GM18517 (cell line): ENCODE data around the gene FASTK.
"Not testable (repeated sequence)": the region's sequence is repeated elsewhere in the genome, so short reads cannot be mapped to it uniquely, and the experiment has no call there.

Experiments used
- ATAC-seq: cut with Tn5 transposase; IDR thresholded peaks from one replicate; pipeline ENCODE4 v1.9.1; 2021; ENCODE audit warnings: mild to moderate bottlenecking, moderate library complexity; ENCODE audit not compliant: unreplicated experiment

The FASTK gene

GRCh38 chr7:151053751-151054150, 26.9 kb downstream of the FASTK start:
- no peak for ATAC-seq

- ATAC-seq = no peak
Measured at GRCh38 chr7:151053096-151053495, 27.5 kb downstream of the FASTK start.

- no peak for ATAC-seq
Measured at GRCh38 chr7:151051108-151051507, 29.5 kb downstream of the FASTK start.

GRCh38 chr7:151048911-151049463, 31.6 kb downstream of the FASTK start:
- no peak for ATAC-seq

GRCh38 chr7:151047976-151048815, 32.4 kb downstream of the FASTK start, which contains the start of gene ASIC3:
Gene ASIC3 (plus strand): TSS chr7:151048531. CDS start chr7:151048886, 355 bp downstream.
- ATAC-seq = no peak

GRCh38 chr7:151046603-151047573, 33.7 kb downstream of the FASTK start:
- ATAC-seq = no peak

GRCh38 chr7:151045967-151046366, 34.6 kb downstream of the FASTK start:
- ATAC-seq = no peak

GRCh38 chr7:151045262-151045661, 35.3 kb downstream of the FASTK start:
- ATAC-seq = no peak

GRCh38 chr7:151043959-151044358, 36.6 kb downstream of the FASTK start:
- ATAC-seq = no peak

- ATAC-seq = not testable (repeated sequence)
Measured at GRCh38 chr7:151043449-151043848, 37.2 kb downstream of the FASTK start.

- no peak for ATAC-seq
Measured at GRCh38 chr7:151040616-151041375, 39.8 kb downstream of the FASTK start.

- ATAC-seq = no peak
Measured at GRCh38 chr7:151039850-151040548, 40.6 kb downstream of the FASTK start.

GRCh38 chr7:151038951-151039849, 41.4 kb downstream of the FASTK start:
- ATAC-seq = no peak

GRCh38 chr7:151035902-151036301, 44.7 kb downstream of the FASTK start:
- no peak for ATAC-seq

- ATAC-seq = no peak
Measured at GRCh38 chr7:151035026-151035717, 45.4 kb downstream of the FASTK start.

GRCh38 chr7:151034312-151035025, 46.1 kb downstream of the FASTK start:
- no peak for ATAC-seq

GRCh38 chr7:151033864-151034249, 46.8 kb downstream of the FASTK start:
- no peak for ATAC-seq
